ENCODE measurements around the gene PEDS1.

PEDS1 gene

GRCh38 chr20:50130356-50130723 is 23.2 kb downstream of the PEDS1 start:
- Histone ChIP-seq H3K9me3 (ENCODE audit: control insufficient read depth, low read length) (no peaks in the 10 kb centered on the region), H3K27ac (ENCODE audit: low read depth, low read length, severe bottlenecking) (no peak overlapping the region), H3K4me3 (ENCODE audit: extremely low read depth, insufficient read depth, low read length, poor library complexity, severe bottlenecking) (no peak overlapping the region), H3K4me1 (ENCODE audit: control insufficient read depth, insufficient read depth, low read length, poor library complexity, severe bottlenecking) (peaks cover 4% of the 10 kb centered on the region), H3K36me3 (ENCODE audit: control insufficient read depth, insufficient read depth, low read length) (peaks cover 95% of the 10 kb centered on the region)
- 100% methylated on average over 1 of the region's 1 CpG; no CpG with 5 or more reads in 1 of the 2 experiments for WGBS, 2 experiments (ENCODE audit: insufficient coverage in 2 of 2)

- peaks cover 96% of the 10 kb centered on the region for H3K36me3 ChIP-seq (ENCODE audit: control insufficient read depth, insufficient read depth, low read length)
- WGBS, 2 experiments (ENCODE audit: insufficient coverage in 2 of 2): 92 to 95% methylated on average over 9 to 10 of the region's 13 CpGs
These were observed 23.7 kb downstream of the PEDS1 start for GRCh38 chr20:50129662-50130355.

GRCh38 chr20:50128520-50128905 is 25.0 kb downstream of the PEDS1 start:
- 96 to 100% methylated on average over 3 to 7 of the region's 8 CpGs for WGBS, 2 experiments (ENCODE audit: insufficient coverage in 2 of 2)
- Histone ChIP-seq H3K4me3 (ENCODE audit: extremely low read depth, insufficient read depth, low read length, poor library complexity, severe bottlenecking) (no peak overlapping the region), H3K9me3 (ENCODE audit: control insufficient read depth, low read length) (no peaks in the 10 kb centered on the region), H3K36me3 (ENCODE audit: control insufficient read depth, insufficient read depth, low read length) (peaks cover 96% of the 10 kb centered on the region), H3K4me1 (ENCODE audit: control insufficient read depth, insufficient read depth, low read length, poor library complexity, severe bottlenecking) (no peaks in the 10 kb centered on the region), H3K27ac (ENCODE audit: low read depth, low read length, severe bottlenecking) (no peak overlapping the region)

More at GRCh38 chr20:50129662-50130355, 23.7 kb downstream of the PEDS1 start:
- Histone ChIP-seq H3K4me1 (ENCODE audit: control insufficient read depth, insufficient read depth, low read length, poor library complexity, severe bottlenecking) (peaks cover 4% of the 10 kb centered on the region), H3K4me3 (ENCODE audit: extremely low read depth, insufficient read depth, low read length, poor library complexity, severe bottlenecking) (no peak overlapping the region), H3K9me3 (ENCODE audit: control insufficient read depth, low read length) (no peaks in the 10 kb centered on the region), H3K27ac (ENCODE audit: low read depth, low read length, severe bottlenecking) (no peak overlapping the region)

DNA sequence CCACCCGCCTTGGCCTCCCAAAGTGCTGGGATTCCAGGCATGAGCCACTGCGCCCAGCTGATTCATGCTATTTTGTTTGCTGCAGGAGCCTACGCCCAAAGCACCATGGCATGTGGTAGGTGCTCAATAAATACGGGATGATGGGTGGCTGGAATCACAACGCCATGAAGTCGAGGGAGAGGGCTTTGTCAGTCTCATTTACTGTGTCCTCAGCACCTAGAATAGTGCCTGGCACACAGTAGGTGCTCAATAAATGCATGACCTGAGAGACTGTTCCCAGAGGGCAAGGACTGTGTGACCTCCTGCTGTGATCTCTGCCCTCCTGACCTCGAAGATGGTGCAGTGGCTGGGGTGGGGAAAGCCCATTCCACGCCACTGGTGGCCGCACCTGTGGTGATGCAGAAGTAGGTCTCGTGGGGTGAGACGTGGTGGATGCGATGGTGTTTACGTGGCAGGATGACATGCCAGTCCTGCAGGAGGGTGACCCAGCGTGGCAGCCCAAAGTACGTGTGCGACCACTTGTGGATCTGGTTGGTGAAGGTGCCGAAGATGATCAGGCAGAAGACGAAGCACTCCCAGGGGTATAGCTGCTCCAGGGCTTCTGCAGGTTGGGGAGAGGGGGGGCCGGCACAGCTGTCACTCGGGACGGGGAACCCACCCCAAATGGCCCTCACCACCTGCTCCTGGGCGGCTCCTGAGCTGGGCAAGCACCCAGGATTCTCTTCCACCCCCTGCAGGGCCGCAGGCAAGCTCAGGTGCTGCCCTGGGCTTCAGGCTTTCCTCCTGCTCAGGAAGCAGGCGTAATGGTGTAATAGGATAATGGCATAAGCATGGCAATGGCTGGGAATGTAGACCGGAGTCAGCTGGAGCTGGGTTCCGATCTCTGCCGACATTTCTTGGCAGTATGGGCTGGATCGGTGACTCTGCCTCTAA is 25.7 kb downstream of the PEDS1 start:
- 96 to 98% methylated on average over 23 to 24 of the region's 28 CpGs for WGBS, 2 experiments (ENCODE audit: insufficient coverage in 2 of 2)
- peaks cover 98% of the 10 kb centered on the region for H3K36me3 ChIP-seq (ENCODE audit: control insufficient read depth, insufficient read depth, low read length)
- H3K4me1 ChIP-seq (ENCODE audit: control insufficient read depth, insufficient read depth, low read length, poor library complexity, severe bottlenecking): no peaks in the 10 kb centered on the region
- no peaks in the 10 kb centered on the region for H3K9me3 ChIP-seq (ENCODE audit: control insufficient read depth, low read length)
- H3K27ac ChIP-seq (ENCODE audit: low read depth, low read length, severe bottlenecking): no peak overlapping the region
- no peak overlapping the region for H3K4me3 ChIP-seq (ENCODE audit: extremely low read depth, insufficient read depth, low read length, poor library complexity, severe bottlenecking)

DNA sequence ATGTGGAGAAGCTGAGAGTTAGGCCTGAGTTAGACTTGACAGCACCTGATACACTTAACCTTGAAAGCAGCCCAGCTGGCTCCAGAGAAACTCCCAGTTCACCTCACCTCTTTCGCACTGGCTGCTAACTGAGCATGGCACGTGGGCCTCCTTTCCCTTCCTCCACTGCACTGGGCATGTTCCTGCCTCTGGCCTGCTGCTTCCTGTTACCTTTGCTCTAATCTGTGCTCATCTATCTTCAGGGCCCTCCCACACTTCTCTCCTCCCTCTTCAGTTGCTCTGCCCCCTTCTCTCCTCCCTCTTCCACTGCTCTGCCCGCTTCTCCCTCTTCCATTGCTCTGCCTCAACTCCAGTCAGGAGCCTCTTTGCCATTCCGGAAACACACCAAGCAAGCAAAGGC is 26.9 kb downstream of the PEDS1 start:
- Histone ChIP-seq H3K4me1 (ENCODE audit: control insufficient read depth, insufficient read depth, low read length, poor library complexity, severe bottlenecking) (no peaks in the 10 kb centered on the region), H3K27ac (ENCODE audit: low read depth, low read length, severe bottlenecking) (no peak overlapping the region), H3K4me3 (ENCODE audit: extremely low read depth, insufficient read depth, low read length, poor library complexity, severe bottlenecking) (no peak overlapping the region), H3K9me3 (ENCODE audit: control insufficient read depth, low read length) (no peaks in the 10 kb centered on the region), H3K36me3 (ENCODE audit: control insufficient read depth, insufficient read depth, low read length) (peaks cover 92% of the 10 kb centered on the region)
- WGBS, 2 experiments (ENCODE audit: insufficient coverage in 2 of 2): 91 to 94% methylated on average over 2 to 4 of the region's 4 CpGs

- Histone ChIP-seq H3K4me3 (ENCODE audit: extremely low read depth, insufficient read depth, low read length, poor library complexity, severe bottlenecking) (no peak overlapping the region), H3K4me1 (ENCODE audit: control insufficient read depth, insufficient read depth, low read length, poor library complexity, severe bottlenecking) (no peaks in the 10 kb centered on the region), H3K9me3 (ENCODE audit: control insufficient read depth, low read length) (no peaks in the 10 kb centered on the region), H3K36me3 (ENCODE audit: control insufficient read depth, insufficient read depth, low read length) (peaks cover 78% of the 10 kb centered on the region), H3K27ac (ENCODE audit: low read depth, low read length, severe bottlenecking) (no peak overlapping the region)
- 96 to 97% methylated on average over 3 of the region's 3 CpGs for WGBS, 2 experiments (ENCODE audit: insufficient coverage in 2 of 2)
These were observed 28.2 kb downstream of the PEDS1 start for GRCh38 chr20:50125279-50125678.

- Histone ChIP-seq H3K36me3 (ENCODE audit: control insufficient read depth, insufficient read depth, low read length) (peaks cover 70% of the 10 kb centered on the region), H3K27ac (ENCODE audit: low read depth, low read length, severe bottlenecking) (no peak overlapping the region)
- WGBS, 2 experiments (ENCODE audit: insufficient coverage in 2 of 2): 96 to 98% methylated on average over 4 to 8 of the region's 9 CpGs
These were observed 29.0 kb downstream of the PEDS1 start for GRCh38 chr20:50124496-50124895.

DNA sequence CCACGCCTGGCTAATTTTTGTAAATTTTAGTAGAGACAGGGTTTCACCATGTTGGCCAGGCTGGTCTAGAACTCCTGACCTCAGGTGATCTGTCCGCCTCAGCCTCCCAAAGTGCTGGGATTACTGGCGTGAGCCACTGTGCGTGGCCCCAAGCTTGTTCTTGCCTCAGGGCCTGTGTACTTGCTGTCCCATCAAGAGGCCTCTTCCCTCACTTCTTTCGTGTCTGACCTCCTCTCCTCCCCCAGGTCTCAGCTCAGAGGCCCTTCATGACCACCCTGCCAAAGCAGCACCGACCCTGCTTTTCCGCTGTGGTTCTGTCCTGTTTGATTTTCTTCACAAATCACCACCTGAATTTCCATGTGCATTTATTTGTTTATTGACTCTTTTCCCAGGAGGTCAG is 30.1 kb downstream of the PEDS1 start:
- Histone ChIP-seq H3K4me3 (ENCODE audit: extremely low read depth, insufficient read depth, low read length, poor library complexity, severe bottlenecking) (no peak overlapping the region), H3K4me1 (ENCODE audit: control insufficient read depth, insufficient read depth, low read length, poor library complexity, severe bottlenecking) (no peaks in the 10 kb centered on the region), H3K27ac (ENCODE audit: low read depth, low read length, severe bottlenecking) (no peak overlapping the region), H3K9me3 (ENCODE audit: control insufficient read depth, low read length) (no peaks in the 10 kb centered on the region), H3K36me3 (ENCODE audit: control insufficient read depth, insufficient read depth, low read length) (peaks cover 60% of the 10 kb centered on the region)
- 84 to 100% methylated on average over 6 to 7 of the region's 7 CpGs for WGBS, 2 experiments (ENCODE audit: insufficient coverage in 2 of 2)

More at GRCh38 chr20:50124496-50124895, 29.0 kb downstream of the PEDS1 start:
- H3K4me1 ChIP-seq (ENCODE audit: control insufficient read depth, insufficient read depth, low read length, poor library complexity, severe bottlenecking): no peaks in the 10 kb centered on the region
- H3K4me3 ChIP-seq (ENCODE audit: extremely low read depth, insufficient read depth, low read length, poor library complexity, severe bottlenecking): no peak overlapping the region
- no peaks in the 10 kb centered on the region for H3K9me3 ChIP-seq (ENCODE audit: control insufficient read depth, low read length)

DNA sequence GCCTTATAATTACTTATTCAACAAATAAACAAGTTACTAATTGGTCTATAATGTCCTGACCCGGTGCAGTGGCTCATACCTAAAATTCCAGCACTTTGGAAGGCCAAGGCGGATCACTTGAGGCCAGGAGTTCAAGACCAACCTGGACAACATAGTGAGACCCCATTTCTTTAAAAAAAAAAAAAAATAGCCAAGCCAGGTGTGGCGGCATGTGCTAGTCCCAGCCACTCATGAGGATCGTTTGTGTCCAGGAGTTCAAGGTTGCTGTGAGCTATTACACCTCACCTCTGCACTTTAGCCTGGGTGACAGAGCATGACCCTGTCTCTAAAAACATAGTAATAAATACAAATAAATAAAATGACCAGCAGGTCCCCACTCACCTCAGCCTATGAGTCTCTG is 30.8 kb downstream of the PEDS1 start:
- Histone ChIP-seq H3K4me1 (ENCODE audit: control insufficient read depth, insufficient read depth, low read length, poor library complexity, severe bottlenecking) (no peaks in the 10 kb centered on the region), H3K9me3 (ENCODE audit: control insufficient read depth, low read length) (no peaks in the 10 kb centered on the region), H3K27ac (ENCODE audit: low read depth, low read length, severe bottlenecking) (no peak overlapping the region), H3K36me3 (ENCODE audit: control insufficient read depth, insufficient read depth, low read length) (peaks cover 53% of the 10 kb centered on the region), H3K4me3 (ENCODE audit: extremely low read depth, insufficient read depth, low read length, poor library complexity, severe bottlenecking) (no peak overlapping the region)
- WGBS, 2 experiments (ENCODE audit: insufficient coverage in 2 of 2): 95 to 100% methylated on average over 2 to 3 of the region's 4 CpGs

DNA sequence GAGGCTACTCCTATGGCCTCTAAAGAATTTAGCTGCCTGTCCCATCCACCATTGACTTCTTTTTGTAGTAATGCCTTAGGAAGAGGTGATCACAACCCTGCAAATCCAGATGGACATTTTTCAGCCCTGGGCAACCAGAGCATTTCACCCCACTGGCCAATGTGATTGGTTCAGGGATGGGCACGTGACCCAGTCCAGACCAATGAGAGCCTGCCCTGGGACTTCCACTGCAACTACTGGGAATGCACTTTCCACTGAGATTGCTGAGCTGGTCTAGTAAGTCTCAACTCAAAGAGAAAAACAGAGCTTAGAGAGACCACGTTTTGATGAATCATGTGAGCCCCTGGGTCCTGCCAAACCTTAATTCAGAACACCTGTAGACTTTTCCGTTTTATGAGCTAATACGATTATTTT is 31.7 kb downstream of the PEDS1 start:
- Histone ChIP-seq H3K4me3 (ENCODE audit: extremely low read depth, insufficient read depth, low read length, poor library complexity, severe bottlenecking) (no peak overlapping the region), H3K36me3 (ENCODE audit: control insufficient read depth, insufficient read depth, low read length) (peaks cover 44% of the 10 kb centered on the region), H3K9me3 (ENCODE audit: control insufficient read depth, low read length) (no peaks in the 10 kb centered on the region), H3K4me1 (ENCODE audit: control insufficient read depth, insufficient read depth, low read length, poor library complexity, severe bottlenecking) (no peaks in the 10 kb centered on the region), H3K27ac (ENCODE audit: low read depth, low read length, severe bottlenecking) (peak overlapping the region; percentile 5)
- 97 to 100% methylated on average over 3 of the region's 4 CpGs for WGBS, 2 experiments (ENCODE audit: insufficient coverage in 2 of 2)

Data from mesodermal cell (in vitro differentiated cells).